SW 1271 (cell line): ENCODE results near the gene MANBA.
A peak's percentile ranks its signal among the peaks of the same experiment; 100 is the strongest.

Source experiments
- DNase-seq, 2 experiments: peaks; one replicate each; lab custom pipeline; 2025; lab: John Stamatoyannopoulos, UW

The MANBA gene

DNA sequence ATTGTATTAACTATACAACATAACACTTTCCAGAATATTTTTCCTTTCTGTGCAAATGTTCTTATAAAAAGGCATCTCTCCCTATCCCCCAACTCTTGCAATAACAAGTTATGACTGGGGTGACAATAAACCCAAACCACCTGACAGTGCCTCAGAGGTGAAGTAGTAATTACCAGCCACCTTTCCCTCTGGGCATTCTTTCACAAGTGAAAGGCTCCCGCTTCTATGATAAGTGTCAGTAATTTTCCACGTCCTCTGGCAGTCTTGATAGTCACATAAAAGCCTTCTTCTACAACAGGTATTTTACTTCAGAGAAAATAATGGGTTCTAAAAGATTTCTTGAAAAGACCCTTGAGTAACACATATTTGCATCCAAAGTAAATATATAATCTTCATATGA, 82.7 kb downstream of the MANBA start:
- DNase-seq, result no peak

DNA sequence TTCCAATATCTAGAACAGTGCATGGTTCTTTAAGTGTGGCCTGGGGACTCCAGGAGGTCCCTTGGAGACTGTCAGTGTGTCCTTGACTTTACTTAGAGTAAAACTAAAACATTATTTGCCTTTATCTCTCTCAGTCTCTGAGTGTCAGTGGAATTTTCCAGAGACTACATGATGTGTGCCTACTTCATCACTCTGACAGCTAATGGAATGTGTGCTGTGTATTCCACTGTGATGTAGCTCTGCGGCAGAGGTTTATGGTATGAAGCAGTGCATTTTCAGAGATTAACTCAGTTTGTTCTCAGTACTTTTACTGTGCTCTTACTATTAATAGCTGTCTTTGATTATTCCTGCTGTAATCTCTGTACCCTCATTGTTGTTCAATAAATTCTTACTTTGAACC, 85.6 kb downstream of the MANBA start:
- DNase-seq, result no peak

DNA sequence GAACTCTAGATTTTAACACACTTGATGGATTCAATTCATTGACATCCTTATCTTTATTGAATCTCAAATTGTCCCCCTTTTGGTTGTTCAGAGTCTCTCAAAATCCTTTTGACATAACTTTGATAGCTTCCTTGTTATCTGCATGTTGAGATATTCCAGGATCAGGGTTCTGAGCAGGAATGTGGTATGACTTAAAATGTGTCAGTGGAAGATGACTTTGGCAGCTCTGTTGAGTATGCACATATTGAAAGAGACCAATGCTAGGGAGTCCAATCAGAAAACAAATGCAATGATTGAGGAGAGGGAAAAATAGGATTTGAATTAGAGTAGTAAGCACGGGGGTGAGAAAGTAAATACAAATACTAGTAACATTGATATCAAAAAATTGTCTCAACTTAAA, 93.8 kb downstream of the MANBA start:
- DNase-seq, result no peak

DNA sequence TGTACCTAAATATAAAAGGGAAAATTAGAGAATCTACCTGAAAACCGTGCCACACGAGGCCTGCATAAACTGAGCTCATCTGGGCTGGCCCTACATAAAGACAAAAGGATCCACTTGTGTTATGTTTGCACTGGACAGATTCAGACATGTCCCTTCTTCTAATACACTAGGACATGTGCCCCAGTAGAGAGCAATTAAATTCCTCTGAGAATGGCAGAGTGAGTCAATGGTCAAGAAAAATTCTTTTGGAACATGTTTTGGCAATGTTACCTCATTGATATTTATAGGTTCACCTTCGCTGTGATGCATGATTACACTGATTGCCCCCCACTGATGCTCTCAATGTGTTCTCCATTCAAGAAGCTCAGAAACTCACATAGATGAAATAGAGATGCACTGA, 95.2 kb downstream of the MANBA start:
- no peak for DNase-seq

DNA sequence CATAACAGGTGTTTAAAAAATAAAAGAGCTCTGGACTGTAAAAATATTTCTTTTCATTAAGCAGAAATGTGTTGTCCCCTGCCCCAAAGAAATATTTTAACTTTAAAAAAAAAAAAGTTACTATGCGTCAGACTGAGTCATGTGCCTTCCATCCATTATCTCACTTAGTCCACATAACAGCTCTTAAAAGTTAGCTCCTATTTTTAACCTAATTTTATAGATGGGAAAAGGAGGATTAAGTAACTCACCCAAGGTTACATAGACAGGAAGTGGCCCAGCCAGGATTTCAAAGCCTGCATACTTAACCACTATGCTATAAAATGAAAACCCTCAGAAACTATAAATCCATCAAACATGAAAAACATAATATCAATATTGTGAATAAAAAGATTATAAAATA, 97.7 kb downstream of the MANBA start:
- DNase-seq, result no peak

DNA sequence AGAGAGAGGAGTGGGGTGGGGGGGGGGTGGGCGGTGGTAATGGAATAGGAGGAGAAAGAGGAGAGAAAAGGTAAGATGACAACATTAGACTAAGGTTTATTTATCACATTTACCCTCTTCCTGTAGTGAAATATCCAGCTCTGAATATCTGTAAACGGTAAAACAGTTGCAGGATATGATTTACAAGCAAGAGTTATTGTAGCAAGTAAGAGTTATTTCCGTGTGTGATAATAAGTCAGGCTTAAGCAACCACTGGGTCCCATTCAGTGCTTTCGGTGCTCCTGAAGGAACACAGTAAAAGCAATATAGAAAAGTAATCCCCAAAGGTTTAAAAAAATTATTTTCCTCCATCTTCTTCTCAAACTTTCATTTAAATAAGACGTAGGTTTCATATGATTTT, 103.6 kb downstream of the MANBA start:
- no peak for DNase-seq

DNA sequence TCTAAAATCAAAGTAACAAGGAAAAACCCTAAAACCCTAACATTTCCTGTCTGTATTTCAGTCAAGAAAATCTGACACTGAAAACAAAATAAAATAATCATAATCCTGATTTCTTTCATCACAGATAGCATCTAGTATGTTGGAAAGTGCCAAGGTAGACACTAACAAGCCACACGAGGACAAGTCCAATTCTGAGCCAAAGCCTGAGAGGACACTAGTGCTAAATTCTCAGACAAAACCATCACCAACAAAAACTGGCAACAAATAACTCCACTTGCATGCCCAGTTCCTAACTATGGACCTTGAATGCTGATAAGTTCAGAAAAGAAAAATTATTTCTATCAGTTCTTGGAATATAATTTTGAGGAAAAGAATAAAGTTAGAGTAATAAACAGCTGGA, 113.7 kb downstream of the MANBA start:
- DNase-seq, result no peak

DNA sequence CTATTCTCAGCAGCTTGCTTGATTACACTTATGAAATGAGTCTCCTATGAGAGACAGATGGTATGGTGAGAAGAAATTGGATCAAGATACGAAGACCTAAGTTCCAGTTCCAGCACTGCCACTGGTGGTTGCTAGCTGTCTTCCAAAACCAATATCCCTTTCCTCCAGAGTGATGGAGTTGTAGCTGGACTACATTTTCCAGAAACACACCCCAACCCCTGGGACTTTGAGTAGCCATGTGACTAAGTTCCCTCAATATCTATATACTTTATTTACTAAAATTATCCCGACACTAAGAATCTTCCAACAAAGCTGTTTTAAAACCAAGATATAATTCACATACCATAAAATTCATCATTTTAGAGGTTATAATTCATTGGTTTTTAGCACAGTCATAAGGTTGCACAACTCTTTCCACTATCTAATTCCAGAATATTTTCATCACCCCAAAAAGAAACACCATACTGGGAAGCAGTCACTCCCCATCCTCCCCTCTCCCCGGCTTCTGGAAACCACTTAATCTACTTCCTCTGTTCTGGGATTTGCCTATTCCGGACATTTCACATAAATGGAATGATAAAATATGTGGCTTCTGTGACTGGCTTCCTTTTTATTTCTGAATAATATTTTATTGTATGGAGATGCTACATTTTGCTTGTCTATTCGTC, 118.0 kb downstream of the MANBA start:
- no peak for DNase-seq

DNA sequence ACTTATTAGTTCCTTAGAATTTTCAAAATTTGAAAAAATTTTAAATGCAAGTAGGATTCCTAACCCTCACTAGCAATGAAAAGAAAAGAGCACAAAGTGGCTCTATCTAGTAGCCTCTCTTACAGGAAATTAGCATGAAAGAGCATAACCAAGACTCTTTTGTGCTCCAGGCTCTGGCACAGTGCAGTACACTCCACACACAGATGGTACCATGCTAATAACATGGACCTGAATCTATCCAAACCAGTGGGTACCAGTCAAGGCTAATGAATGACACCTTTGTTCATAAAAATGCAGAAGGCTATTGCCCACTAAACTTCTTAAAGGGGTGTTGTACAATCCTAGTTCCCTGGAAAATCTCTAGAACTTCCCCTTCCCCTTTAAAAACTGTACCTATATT, 119.0 kb downstream of the MANBA start:
- DNase-seq, result no peak

DNA sequence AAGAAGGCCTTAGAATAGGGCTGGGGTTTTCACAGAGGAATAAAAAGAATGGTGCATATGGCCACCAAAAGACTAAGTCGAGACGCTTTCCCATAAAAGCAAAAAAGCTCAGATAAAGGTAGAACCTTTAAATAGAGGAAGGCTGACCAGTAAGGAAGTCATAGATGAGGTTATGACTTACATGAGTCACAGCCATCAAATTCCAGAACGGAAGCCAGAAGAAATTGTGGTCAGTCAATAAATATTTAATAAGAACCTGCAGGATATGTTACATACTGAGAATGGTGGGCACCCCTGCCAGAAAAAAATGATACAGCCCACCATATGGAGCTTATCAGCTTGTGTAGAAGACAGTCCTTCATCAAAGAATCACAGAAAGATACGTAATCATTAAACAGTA, 120.1 kb downstream of the MANBA start:
- DNase-seq, result no peak

DNA sequence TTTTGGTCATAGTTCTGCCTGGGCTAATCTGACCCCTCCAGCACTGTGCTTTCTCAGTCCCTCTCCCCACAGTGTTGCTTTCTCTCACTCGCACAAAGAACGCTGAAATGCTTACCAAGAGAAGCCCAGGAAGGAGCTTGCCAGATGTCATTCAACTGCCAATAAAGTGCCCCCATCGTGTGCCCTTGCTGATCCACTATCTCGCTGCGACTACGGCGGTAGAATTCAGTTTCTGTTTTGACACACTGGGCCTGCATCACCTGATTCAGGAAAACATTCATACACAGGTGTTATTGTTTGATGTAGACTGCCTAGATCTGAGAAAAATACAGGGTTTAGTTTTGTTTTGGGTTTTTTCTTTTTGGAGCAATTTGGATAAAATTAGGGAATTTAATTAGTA, 121.2 kb downstream of the MANBA start:
- DNase-seq, result no peak

DNA sequence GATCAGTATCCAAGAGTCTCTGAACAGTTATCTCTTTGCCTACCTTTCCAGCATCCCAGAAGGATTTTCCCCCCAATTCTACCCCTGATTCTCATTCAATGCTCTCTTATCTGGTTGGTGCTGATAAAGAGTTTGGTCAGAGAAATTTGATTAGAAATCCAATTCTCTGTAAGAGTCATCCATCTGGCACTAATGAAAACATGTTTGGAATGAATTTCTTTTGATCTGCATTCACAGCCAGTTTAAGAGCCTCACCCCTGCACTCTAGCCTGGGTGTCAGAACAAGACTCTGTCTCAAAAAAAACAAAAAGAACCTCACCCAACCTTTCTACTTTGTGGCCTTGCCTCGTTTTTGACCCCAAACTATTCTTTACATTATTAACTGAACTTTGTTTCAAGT, 122.1 kb downstream of the MANBA start:
- DNase-seq, result no peak

DNA sequence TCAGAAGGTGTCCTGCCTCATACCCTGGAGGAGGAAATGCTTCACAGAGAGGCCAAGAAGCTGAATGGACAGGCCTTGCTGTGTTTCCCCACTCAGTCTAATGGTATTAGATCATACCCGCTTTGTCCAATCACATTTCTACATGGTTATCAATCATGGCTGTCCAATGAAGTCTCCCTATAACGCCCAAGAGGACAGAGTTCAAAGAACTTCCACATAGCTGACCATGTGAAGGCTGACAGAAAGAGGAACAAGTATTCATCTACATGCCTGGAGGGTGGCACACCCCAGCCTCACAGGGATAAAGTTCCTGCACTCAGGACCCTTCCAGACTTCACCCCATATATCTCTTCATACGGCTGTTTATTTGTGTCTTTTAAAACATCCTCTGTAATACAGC, 123.4 kb downstream of the MANBA start:
- no peak for DNase-seq

DNA sequence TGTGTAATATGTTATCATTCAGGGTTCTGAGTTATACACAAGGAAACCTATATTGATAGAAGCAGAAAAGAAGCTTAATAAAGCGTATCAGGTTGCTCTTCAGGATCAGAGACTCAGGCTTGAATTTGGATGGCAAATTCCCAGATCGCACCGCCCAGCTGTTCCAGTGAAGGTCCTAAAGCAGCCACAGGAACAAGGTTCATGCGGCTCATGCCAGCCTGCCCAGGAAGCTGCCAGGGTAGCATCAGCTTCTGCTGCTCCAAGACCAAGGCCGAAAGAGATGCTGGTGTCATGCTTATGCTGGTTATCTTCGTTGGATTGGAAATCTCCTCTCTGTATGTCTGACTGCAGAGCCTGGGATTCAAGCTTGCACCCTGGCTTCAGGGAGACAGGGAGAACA, 127.7 kb downstream of the MANBA start:
- DNase-seq, result no peak

DNA sequence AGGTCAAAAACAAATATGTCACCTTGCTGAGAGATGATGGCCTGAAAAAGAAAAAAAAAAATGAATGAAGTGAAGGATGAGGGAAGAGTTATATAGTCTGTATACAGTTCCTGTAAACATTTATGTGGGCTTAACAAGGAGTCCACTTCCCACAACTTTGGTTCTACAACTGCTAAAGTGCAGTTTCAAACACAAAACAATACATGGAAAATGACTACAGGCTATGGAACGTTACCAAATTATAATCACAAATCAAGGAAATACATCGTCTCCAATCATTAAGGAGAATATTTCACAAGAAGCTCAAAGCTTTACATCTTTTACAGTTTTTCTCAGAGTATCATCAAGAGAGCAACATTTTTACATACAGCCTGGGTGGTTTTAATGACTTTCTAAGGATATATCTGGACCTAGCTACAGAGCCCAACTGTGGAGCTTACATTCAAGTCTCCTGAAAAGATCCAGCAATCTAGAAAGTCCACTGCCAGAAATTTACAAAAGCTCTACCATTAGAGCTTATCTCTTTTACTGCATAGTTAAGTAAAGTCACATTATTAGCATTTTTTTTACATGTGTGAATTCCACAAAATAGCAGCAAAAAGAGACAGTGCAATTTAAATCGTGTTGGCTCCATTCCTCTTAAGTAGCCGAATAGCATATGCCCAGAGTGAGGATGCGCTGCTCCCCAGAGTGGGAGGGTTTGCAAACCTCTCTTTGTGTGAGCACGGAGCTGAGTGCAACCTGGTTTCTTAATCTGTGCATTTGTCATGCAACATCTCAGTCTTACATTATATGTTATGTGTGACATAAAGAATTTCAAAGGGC, 128.3 kb downstream of the MANBA start:
- no peak for DNase-seq

DNA sequence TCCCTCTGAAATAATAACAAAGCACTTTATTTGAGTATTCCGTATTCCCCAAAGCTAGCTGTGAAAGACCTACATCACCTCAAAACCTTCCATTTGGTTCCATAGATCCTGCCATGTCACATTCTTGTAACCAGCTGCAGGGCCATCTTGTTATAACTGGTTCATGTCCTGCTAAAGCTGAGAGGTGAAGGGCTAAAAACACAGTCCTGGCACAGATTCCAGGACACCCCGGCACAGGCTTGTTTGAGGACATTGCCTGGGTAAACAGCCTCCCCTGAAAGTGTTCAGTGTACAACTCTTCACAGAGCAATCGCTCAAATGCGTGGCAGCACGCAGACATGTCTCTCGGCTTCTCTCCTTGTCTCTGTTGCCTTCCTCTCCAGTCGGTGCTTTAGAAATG, 129.2 kb downstream of the MANBA start:
- no peak for DNase-seq

DNA sequence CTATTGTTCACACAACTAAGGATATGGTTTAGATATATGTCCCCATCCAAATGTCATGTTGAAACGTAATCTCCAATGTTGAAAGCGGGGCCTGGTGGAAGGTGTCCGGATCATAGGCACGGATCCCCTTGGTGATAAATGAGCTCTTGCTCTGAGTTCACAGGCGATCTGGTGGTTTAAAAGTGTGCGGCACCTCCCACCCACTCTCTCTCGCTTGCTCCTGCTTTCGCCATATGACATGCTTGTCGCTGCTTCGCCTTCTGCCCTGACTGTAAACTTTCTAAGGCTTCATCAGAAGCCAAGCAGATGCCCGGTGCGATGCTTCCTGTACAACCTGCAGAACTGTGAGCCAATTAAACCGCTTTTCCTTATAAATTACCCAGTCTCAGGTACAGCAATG, 131.1 kb downstream of the MANBA start:
- no peak for DNase-seq

DNA sequence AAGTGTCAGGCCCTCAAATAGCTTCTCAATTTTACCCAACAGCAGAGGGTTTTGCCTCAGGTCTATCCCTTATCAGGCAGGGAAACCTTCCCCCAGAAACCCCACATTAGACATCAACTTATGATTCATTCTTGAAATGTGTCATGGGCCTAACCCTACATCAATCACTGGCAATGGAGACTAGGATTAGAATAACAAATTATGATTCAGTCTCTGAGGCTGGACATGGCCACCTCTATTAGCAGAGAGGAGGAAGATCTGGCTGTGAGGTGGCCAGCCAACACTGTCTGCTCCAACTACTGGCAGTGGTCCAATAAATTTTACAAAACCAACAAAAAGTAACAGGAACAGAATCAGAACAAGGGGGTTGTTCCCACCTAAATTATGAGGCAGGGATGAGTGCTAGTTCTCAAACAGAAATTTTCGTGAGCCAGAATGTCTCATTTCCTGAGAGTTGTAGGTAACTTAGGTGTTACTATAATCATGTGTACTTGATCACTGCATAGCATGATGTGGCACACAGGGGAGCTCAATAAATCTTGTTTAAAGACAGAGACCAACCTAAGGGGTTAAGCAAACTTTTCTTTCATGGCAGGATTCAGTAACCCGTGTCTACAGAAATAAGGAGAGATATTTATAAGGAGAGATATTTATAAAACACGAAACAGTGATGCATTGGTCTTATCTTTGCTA, 132.8 kb downstream of the MANBA start:
- DNase-seq, result peak; percentile 9 to 47

DNA sequence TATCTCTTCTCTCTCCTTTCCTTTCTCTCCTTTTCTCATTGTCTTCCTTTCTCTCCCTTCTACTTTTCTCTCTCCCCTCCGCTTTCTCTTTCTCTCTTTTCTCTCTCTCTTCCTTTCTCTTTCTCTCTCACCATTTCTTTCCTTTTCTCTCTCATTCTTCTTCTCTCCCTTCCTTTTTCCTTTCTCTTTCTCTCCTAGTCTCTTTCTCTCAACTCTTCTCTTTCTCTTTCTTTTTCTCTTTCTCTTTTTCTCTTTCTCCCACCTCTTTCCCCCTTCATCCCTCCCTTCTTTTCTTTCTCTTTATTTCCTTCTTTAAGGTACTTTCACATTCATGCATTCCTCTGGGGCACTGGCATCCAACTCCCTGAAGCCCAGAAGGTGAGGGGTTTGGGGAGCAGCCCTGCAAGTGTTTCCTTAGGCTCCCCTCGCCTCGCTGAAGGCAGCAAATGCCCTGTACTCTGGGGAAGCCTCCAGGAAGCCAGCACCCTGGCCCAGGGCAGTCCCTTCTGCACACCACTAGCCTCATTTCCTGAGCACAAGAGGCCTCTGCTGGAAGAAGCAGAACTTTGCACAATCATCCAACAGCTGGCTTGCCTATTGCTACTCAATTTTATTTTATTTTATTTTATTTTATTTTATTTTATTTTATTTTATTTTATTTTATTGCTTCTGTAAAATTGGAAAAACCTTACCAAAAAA, 135.4 kb downstream of the MANBA start:
- DNase-seq, result peak in 1 of 2 experiments; percentile 6

DNA sequence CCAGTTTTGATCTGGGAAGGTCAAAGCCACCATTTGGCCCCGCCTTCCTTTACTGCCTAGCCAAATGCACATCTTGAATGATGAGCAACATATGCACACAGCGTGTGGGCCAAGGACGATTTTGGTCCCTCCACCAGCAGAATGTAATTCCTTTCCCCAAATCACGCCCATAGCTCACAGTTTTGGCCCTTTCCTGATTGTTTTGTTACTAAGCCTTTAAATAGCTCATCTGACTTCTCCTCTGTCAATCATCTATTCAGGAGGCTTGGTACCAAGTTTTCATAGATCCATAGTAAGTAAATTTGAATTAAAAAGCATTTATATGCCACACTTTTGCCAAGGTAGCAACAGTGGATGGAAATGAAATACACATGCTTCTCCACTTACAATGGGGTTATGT, 136.3 kb downstream of the MANBA start:
- no peak for DNase-seq

DNA sequence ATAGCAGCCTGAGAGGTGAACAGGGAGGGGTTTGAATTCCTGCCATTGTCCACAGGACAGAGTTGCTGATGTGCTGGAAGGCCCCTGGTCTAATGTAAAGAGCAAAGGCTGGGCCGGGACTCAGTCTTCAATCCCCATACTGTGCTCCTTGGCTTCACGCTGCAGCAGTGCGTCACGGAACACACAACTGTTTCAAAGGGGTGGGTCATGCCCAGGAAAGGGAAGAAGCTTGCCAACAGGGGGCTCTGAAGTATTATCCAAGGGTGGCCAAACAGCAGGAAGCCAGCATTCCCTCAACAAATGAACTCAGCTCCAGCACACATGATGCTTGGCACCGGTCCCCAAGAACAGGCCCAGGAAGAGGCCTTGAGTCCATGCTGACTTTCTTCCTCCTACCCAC, 137.1 kb downstream of the MANBA start:
- peak in 1 of 2 experiments; percentile 5 for DNase-seq

DNA sequence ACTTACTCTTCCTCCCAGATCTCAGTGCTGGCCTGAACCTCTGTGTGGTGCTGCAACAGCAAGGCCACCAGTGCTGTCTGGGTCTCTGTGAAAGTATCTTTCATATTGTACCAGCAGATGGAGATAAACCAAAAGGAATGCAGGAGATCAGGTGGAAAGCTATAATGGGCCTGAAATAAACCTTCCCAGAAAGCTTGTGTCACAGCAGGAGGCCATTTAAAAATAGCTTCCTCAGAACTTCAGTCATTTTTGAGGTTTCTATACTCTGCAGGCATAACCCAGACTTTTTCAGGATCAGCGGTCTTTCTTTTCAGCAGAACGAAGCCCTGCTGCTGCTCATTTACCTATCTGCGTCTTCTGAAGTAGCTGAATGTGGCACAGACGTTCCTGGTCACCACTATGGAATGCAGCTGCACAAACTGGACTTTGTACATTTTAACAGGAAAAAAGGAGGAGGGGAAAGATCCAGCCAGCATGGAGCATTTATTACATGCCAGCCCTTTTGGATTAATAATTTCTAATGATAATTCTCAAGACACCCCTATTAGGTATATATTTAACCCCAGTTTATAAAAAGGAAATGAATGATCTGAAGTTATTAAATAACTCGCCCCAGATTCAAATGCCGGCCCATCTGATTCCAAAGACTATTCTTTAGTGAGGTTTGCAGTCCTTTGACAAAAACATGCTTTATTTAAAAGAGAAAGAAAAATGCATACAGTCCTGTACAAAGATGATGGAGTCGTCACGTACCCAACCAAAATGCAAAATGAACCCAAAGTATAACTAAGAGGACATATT, 139.9 kb downstream of the MANBA start:
- peak in 1 of 2 experiments; percentile 66 for DNase-seq
